ENCODE measurements around the gene HBS1L. TPM values are rescaled to one million over a fixed set of nuclear protein-coding genes. Genes with fewer than 3 reads are reported as not detected.

The HBS1L gene
- total RNA-seq, 2 experiments from 2014 or later, result 82.9 to 93.1 TPM

DNA sequence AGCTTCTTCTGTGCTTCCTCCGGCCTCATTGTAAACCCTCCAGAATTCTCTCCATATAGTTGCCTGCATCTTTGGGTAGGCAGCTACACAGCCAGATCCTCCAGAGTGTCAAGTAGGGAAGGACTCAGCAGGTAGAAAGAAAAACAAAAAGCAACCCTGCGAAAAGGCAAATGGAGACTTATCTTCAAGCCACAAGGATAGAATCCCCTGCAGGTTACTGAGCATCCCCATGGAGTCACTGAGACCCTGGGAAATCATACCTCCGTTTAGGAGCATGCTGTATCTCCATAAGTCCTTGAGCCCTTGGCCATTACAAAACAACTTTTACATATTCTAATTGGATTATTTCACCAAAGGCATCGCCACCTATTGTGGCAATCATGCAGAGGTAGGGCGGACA lies 133.3 kb downstream of the HBS1L start:
- DNase-seq (ENCODE audit: low spot score), result no peak
- Histone ChIP-seq H4K20me1 (ENCODE audit: insufficient read depth, low read length) (no peaks in the 10 kb centered on the region), H3K9me2 (ENCODE audit: insufficient read depth, low read length) (no peaks in the 10 kb centered on the region), H2AFZ (ENCODE audit: low read length) (no peak overlapping the region), H3K36me3 (ENCODE audit: insufficient read depth, low read length) (no peaks in the 10 kb centered on the region), H3K9me3 (ENCODE audit: low read length) (no peaks in the 10 kb centered on the region), H3K4me2 (ENCODE audit: low read length) (no peak overlapping the region), H3K4me1 (ENCODE audit: insufficient read depth, low read length, poor library complexity, severe bottlenecking) (no peaks in the 10 kb centered on the region), H3K27ac (ENCODE audit: low read depth, low read length, poor library complexity, severe bottlenecking) (no peak overlapping the region), H3K79me2 (ENCODE audit: insufficient read depth, low read depth, low read length) (no peaks in the 10 kb centered on the region), H3K4me3 (ENCODE audit: low read depth, low read length, poor library complexity, severe bottlenecking) (no peak overlapping the region)
- CTCF ChIA-PET (ENCODE audit: unreplicated experiment), result no interaction called here
- POLR2A ChIA-PET, result interaction anchor here (0.6 kb wide), 1 partner anchor 198 kb away, joined by 4 read pairs; no protein-coding TSS in a partner anchor
- TF ChIP-seq CTCF (conservative IDR thresholded peaks at IDR 0.05; ENCODE audit: low read length), result no peak
- intact Hi-C loops (cut with micrococcal nuclease; ENCODE audit: unreplicated experiment), result no loop called here
- no TSS peak for BruUV-seq (replicated peaks)

GRCh38 chr6:134920422-134920821 lies 134.2 kb downstream of the HBS1L start:
- no peaks in the 10 kb centered on the region for H3K79me2 ChIP-seq (ENCODE audit: insufficient read depth, low read depth, low read length)
- ChIA-PET CTCF (ENCODE audit: unreplicated experiment) (interaction anchor here (1.1 kb wide), 1 partner anchor 279 kb away, joined by 3 read pairs; no protein-coding TSS in a partner anchor), POLR2A (interaction anchor here (0.6 to 1.2 kb wide), 2 partner anchors 15 to 259 kb away, joined by 3 to 4 read pairs; no protein-coding TSS in a partner anchor)
- H3K36me3 ChIP-seq (ENCODE audit: insufficient read depth, low read length), result no peaks in the 10 kb centered on the region
- H3K4me1 ChIP-seq (ENCODE audit: insufficient read depth, low read length, poor library complexity, severe bottlenecking), result no peaks in the 10 kb centered on the region
- no peaks in the 10 kb centered on the region for H3K9me2 ChIP-seq (ENCODE audit: insufficient read depth, low read length)
- no peak overlapping the region for H3K27ac ChIP-seq (ENCODE audit: low read depth, low read length, poor library complexity, severe bottlenecking)
- no TSS peak for BruUV-seq (replicated peaks)
- no peak for DNase-seq (ENCODE audit: low spot score)
- TF ChIP-seq EZH2phosphoT487 (IDR thresholded peaks at IDR 0.05; ENCODE audit: borderline replicate concordance, low read depth, low read length) (no peak), CTCF (conservative IDR thresholded peaks at IDR 0.05; ENCODE audit: low read length) (no peak)
- H3K4me3 ChIP-seq (ENCODE audit: low read depth, low read length, poor library complexity, severe bottlenecking), result no peak overlapping the region
- H3K9me3 ChIP-seq (ENCODE audit: low read length), result no peaks in the 10 kb centered on the region
- H3K4me2 ChIP-seq (ENCODE audit: low read length), result no peak overlapping the region
- H2AFZ ChIP-seq (ENCODE audit: low read length), result no peak overlapping the region
- intact Hi-C loops (cut with micrococcal nuclease; ENCODE audit: unreplicated experiment), result no loop called here
- H4K20me1 ChIP-seq (ENCODE audit: insufficient read depth, low read length), result no peaks in the 10 kb centered on the region

GRCh38 chr6:134918418-134918961 lies 136.1 kb downstream of the HBS1L start:
- ChIA-PET POLR2A (interaction anchor here (0.5 to 1.2 kb wide), 5 partner anchors 10 to 781 kb away, joined by 3 to 5 read pairs (median 3); no protein-coding TSS in a partner anchor), CTCF (ENCODE audit: unreplicated experiment) (no interaction called here)
- Histone ChIP-seq H3K36me3 (ENCODE audit: insufficient read depth, low read length) (no peaks in the 10 kb centered on the region), H3K4me3 (ENCODE audit: low read depth, low read length, poor library complexity, severe bottlenecking) (no peak overlapping the region), H3K4me1 (ENCODE audit: insufficient read depth, low read length, poor library complexity, severe bottlenecking) (no peaks in the 10 kb centered on the region), H3K9me3 (ENCODE audit: low read length) (no peaks in the 10 kb centered on the region), H4K20me1 (ENCODE audit: insufficient read depth, low read length) (no peaks in the 10 kb centered on the region), H3K4me2 (ENCODE audit: low read length) (no peak overlapping the region), H3K27ac (ENCODE audit: low read depth, low read length, poor library complexity, severe bottlenecking) (no peak overlapping the region), H3K79me2 (ENCODE audit: insufficient read depth, low read depth, low read length) (no peaks in the 10 kb centered on the region), H3K9me2 (ENCODE audit: insufficient read depth, low read length) (no peaks in the 10 kb centered on the region), H2AFZ (ENCODE audit: low read length) (no peak overlapping the region)
- intact Hi-C loops (cut with micrococcal nuclease; ENCODE audit: unreplicated experiment), result no loop called here
- TF ChIP-seq CTCF (conservative IDR thresholded peaks at IDR 0.05; ENCODE audit: low read length), result no peak
- no peak for TF ChIP-seq EZH2phosphoT487 (IDR thresholded peaks at IDR 0.05; ENCODE audit: borderline replicate concordance, low read depth, low read length)
- no TSS peak for BruUV-seq (replicated peaks)
- DNase-seq (ENCODE audit: low spot score), result no peak
